VCaP (cell line): Measurements from ENCODE around the gene CCRL2.

Experiments
- H3K27ac ChIP-seq: fragments of 450-650 bp; 2 replicates; pipeline ENCODE4 v1.5.1; 2017
- TF ChIP-seq, protein P1 (sequence below): fragments of 450-650 bp; conservative IDR thresholded peaks from 2 replicates; pipeline ENCODE4 v1.5.1; 2017; ENCODE audit warnings: mild to moderate bottlenecking, moderate library complexity

Gene CCRL2

DNA sequence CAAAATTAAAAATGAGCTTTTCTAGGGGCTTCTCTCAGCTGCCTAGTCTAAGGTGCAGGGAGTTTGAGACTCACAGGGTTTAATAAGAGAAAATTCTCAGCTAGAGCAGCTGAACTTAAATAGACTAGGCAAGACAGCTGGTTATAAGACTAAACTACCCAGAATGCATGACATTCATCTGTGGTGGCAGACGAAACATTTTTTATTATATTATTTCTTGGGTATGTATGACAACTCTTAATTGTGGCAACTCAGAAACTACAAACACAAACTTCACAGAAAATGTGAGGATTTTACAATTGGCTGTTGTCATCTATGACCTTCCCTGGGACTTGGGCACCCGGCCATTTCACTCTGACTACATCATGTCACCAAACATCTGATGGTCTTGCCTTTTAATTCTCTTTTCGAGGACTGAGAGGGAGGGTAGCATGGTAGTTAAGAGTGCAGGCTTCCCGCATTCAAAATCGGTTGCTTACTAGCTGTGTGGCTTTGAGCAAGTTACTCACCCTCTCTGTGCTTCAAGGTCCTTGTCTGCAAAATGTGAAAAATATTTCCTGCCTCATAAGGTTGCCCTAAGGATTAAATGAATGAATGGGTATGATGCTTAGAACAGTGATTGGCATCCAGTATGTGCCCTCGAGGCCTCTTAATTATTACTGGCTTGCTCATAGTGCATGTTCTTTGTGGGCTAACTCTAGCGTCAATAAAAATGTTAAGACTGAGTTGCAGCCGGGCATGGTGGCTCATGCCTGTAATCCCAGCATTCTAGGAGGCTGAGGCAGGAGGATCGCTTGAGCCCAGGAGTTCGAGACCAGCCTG is 35.3 kb upstream of the CCRL2 start:
- TF ChIP-seq, protein P1, sequence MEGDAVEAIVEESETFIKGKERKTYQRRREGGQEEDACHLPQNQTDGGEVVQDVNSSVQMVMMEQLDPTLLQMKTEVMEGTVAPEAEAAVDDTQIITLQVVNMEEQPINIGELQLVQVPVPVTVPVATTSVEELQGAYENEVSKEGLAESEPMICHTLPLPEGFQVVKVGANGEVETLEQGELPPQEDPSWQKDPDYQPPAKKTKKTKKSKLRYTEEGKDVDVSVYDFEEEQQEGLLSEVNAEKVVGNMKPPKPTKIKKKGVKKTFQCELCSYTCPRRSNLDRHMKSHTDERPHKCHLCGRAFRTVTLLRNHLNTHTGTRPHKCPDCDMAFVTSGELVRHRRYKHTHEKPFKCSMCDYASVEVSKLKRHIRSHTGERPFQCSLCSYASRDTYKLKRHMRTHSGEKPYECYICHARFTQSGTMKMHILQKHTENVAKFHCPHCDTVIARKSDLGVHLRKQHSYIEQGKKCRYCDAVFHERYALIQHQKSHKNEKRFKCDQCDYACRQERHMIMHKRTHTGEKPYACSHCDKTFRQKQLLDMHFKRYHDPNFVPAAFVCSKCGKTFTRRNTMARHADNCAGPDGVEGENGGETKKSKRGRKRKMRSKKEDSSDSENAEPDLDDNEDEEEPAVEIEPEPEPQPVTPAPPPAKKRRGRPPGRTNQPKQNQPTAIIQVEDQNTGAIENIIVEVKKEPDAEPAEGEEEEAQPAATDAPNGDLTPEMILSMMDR: no peak
- peak overlapping the region; percentile 68 for H3K27ac ChIP-seq

DNA sequence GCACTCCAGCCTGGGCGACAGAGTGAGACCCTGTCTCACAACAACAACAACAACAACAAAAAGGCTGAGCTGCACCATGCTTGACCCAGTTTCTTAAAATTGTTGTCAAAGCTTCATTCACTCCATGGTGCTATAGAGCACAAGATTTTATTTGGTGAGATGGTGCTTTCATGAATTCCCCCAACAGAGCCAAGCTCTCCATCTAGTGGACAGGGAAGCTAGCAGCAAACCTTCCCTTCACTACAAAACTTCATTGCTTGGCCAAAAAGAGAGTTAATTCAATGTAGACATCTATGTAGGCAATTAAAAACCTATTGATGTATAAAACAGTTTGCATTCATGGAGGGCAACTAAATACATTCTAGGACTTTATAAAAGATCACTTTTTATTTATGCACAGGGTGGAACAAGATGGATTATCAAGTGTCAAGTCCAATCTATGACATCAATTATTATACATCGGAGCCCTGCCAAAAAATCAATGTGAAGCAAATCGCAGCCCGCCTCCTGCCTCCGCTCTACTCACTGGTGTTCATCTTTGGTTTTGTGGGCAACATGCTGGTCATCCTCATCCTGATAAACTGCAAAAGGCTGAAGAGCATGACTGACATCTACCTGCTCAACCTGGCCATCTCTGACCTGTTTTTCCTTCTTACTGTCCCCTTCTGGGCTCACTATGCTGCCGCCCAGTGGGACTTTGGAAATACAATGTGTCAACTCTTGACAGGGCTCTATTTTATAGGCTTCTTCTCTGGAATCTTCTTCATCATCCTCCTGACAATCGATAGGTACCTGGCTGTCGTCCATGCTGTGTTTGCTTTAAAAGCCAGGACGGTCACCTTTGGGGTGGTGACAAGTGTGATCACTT is 34.3 kb upstream of the CCRL2 start:
- TF ChIP-seq, protein P1: peak; percentile 92
- peak overlapping the region; percentile 68 for H3K27ac ChIP-seq

- TF ChIP-seq, protein P1: no peak
- no peak overlapping the region for H3K27ac ChIP-seq
These were observed 32.3 kb upstream of the CCRL2 start for GRCh38 chr3:46374755-46375154.

- TF ChIP-seq, protein P1: no peak
- H3K27ac ChIP-seq: no peak overlapping the region
These were observed 31.8 kb upstream of the CCRL2 start for GRCh38 chr3:46375218-46375617.

DNA sequence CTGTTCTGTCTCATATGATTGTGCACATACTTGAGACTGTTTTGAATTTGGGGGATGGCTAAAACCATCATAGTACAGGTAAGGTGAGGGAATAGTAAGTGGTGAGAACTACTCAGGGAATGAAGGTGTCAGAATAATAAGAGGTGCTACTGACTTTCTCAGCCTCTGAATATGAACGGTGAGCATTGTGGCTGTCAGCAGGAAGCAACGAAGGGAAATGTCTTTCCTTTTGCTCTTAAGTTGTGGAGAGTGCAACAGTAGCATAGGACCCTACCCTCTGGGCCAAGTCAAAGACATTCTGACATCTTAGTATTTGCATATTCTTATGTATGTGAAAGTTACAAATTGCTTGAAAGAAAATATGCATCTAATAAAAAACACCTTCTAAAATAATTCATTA is 31.2 kb upstream of the CCRL2 start:
- TF ChIP-seq, protein P1: no peak
- no peak overlapping the region for H3K27ac ChIP-seq

DNA sequence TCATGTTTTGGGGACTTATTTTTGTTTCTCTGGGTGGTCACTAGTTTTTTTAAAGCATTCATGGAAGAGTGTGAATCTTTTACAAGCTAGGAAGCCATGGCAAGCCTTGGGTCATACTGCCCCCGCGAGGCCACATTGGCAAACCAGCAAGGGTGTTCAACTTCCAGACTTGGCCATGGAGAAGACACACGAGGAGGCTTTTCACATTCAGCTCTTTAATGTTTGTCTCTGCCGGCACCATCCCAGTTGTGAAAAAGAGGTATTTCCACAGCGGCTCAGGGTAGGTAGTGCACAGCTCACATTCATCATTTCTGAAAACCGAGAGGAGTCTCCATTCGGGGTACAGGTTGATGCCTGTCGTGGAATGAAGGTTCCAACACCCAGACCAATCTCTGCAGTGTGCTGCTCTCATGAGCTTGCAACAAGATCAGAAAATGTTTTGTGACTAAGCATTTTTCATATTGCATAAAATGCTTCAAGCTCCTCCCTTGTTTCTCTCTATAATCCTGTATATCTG is 28.6 kb upstream of the CCRL2 start:
- TF ChIP-seq, protein P1: peak; percentile 81

DNA sequence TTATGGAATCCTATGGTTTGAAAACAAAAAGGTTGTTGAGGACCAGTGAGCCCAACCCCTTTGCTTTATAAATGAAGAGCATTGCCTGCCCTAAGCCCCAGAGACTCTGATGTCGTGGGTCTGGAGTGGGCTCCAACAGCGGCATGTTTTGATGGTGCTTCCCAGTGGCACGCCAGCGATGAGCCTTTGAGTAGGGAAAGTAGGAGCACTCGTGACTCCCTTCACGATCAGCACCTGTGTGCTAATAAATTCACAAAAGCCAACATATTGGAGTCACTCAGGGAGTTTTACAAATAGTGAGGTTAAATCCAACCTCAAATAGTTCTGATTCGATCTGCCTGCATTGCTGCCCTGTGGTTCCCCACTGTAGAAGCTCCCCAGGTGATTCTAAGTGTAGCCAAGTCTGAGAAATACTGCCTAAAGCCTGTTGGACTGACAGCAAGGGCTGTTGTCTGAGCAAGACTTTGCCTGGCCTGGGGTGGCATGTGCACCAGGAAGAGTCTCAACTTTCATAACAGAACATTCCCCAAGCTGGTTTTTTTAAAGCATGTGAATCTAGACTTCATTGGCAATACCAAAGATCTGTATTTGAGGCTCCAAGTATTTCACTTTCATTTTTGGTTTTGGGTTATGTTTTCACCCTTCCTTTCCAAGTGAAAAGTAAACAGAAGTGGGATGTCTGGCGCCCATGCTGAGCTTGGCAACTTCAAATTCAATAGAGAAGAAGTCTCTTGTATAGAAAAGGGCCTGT is 26.4 kb upstream of the CCRL2 start:
- H3K27ac ChIP-seq: peak overlapping the region; percentile 10; the same call in 1 of the 2 replicates
- TF ChIP-seq, protein P1: no peak

More for the DNA sequence above, 28.6 kb upstream of the CCRL2 start:
- H3K27ac ChIP-seq: no peak overlapping the region
